ES-I3 (cell line): ENCODE measurements around the gene TRPV6.

Source experiments
- H3K36me3 ChIP-seq: 2 replicates; pipeline ENCODE4 v1.6.1; 2013; ENCODE audit warnings: mild to moderate bottlenecking, low read length, control low read depth, moderate library complexity; ENCODE audit not compliant: insufficient read depth
- H3K4me1 ChIP-seq: 2 replicates; pipeline ENCODE4 v1.6.1; 2013; ENCODE audit warnings: mild to moderate bottlenecking, control low read depth, low read length; ENCODE audit not compliant: insufficient read depth
- H3K9ac ChIP-seq: 2 replicates; pipeline ENCODE4 v1.6.1; 2013; ENCODE audit warnings: low read depth, mild to moderate bottlenecking, low read length, moderate library complexity
- H3K9me3 ChIP-seq: 2 replicates; pipeline ENCODE4 v1.6.1; 2013; ENCODE audit warnings: mild to moderate bottlenecking, low read length, moderate library complexity; ENCODE audit not compliant: control insufficient read depth, insufficient read depth

The TRPV6 gene

GRCh38 chr7:142883145-142883544 lies 2.4 kb downstream of the TRPV6 start:
- Histone ChIP-seq H3K4me1 (peaks cover 2% of the 10 kb centered on the region; the same call in 1 of the 2 replicates), H3K9ac (no peak overlapping the region), H3K9me3 (no peaks in the 10 kb centered on the region), H3K36me3 (no peaks in the 10 kb centered on the region)

DNA sequence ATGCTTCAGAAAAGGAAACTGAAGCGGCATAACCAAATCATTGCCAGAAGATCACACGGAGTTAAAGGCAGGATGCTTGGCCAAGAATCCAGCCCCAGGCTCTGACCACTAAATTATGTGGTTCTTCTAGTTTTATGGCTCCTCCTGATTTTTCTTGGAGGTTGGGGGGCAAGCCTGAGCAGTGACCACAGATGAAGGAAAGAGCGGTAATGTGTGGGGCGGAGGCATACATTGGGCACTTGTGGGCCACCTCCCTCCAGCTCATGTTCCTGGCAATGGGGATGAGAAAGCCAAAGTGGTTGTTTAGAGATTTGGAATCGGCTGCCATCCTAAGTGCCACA lies 3.2 kb downstream of the TRPV6 start:
- H3K9ac ChIP-seq: no peak overlapping the region
- no peaks in the 10 kb centered on the region for H3K9me3 ChIP-seq
- H3K4me1 ChIP-seq: peaks cover 2% of the 10 kb centered on the region; the same call in 1 of the 2 replicates
- H3K36me3 ChIP-seq: no peaks in the 10 kb centered on the region

- peaks cover 2% of the 10 kb centered on the region; the same call in 1 of the 2 replicates for H3K4me1 ChIP-seq
Observed at GRCh38 chr7:142881586-142882337, 3.8 kb downstream of the TRPV6 start.

GRCh38 chr7:142880876-142881505 lies 4.6 kb downstream of the TRPV6 start:
- no peaks in the 10 kb centered on the region for H3K9me3 ChIP-seq
- no peaks in the 10 kb centered on the region for H3K36me3 ChIP-seq
- H3K9ac ChIP-seq: no peak overlapping the region
- H3K4me1 ChIP-seq: peaks cover 2% of the 10 kb centered on the region; the same call in 1 of the 2 replicates

More at GRCh38 chr7:142881586-142882337, 3.8 kb downstream of the TRPV6 start:
- H3K9ac ChIP-seq: no peak overlapping the region
- no peaks in the 10 kb centered on the region for H3K36me3 ChIP-seq
- no peaks in the 10 kb centered on the region for H3K9me3 ChIP-seq

DNA sequence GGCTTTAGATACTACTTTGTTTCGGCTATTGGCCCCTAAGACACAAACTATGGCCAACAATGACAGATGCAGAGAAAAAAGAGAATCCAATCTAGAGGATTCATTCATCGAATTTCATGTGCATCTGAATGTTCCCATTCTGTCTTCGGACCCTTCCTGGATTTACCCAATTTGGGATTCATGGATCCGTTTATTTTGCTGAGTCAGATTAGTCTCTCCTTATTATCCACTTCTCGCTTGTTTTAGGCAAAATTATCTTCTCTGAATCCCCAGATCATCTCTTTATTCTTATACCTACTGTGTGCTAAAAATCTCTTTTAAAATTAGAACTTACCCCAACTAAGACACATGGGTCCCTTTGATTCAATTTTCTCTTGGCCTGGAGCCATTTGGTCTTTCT lies 6.5 kb downstream of the TRPV6 start:
- Histone ChIP-seq H3K36me3 (no peaks in the 10 kb centered on the region), H3K4me1 (no peaks in the 10 kb centered on the region), H3K9ac (no peak overlapping the region), H3K9me3 (no peaks in the 10 kb centered on the region; the same call in 1 of the 2 replicates)

GRCh38 chr7:142878315-142878714 lies 7.2 kb downstream of the TRPV6 start:
- Histone ChIP-seq H3K9me3 (no peaks in the 10 kb centered on the region; the same call in 1 of the 2 replicates), H3K9ac (no peak overlapping the region), H3K4me1 (no peaks in the 10 kb centered on the region), H3K36me3 (no peaks in the 10 kb centered on the region)

DNA sequence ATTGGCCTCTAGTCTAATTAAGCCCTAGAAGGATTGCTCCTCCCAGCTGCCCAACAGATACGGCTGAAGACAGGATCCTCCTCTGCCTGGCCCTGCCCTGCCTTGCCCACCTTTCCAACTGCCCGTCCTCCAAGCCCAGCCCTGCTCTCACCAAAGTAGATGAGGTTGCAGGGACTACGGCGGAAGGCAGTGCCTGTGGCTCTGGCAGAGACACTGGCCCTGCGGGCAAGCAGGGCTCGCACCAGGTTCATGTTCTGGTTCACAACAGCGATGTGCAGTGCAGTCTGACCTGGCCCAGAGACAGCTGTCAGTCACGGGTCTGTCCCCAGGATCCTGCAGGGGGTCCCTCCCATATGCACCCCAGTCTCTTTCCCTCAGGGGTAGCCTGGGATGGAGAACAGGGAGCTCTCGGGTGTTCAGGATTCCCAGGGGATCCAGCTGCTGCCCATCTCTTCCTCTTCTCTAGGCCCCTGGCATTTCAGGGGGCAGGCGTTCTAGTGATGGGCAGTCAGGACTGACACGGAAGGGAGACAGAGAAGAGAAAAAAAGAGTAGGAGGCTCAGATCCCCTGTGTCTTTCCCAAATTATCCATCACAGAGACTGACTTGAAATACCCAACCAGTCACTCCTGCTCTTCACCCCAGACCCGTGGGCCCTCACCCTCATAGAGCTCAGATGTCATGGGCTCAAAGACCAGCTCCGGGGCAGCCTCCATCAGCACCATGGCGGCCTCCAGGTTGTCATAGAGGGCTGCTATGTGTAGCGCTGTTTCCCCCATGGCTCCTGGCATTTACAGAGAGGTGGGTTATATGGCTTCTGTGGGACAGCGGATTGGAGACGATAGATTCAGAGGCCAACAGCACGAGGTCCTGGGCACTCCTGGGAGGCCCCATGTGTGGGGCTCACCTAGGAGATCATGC lies 8.3 kb downstream of the TRPV6 start:
- no peak overlapping the region for H3K9ac ChIP-seq

GRCh38 chr7:142876236-142876960 lies 9.1 kb downstream of the TRPV6 start:
- no peaks in the 10 kb centered on the region for H3K4me1 ChIP-seq
- no peaks in the 10 kb centered on the region for H3K36me3 ChIP-seq
- no peak overlapping the region for H3K9ac ChIP-seq
- H3K9me3 ChIP-seq: no peaks in the 10 kb centered on the region; the same call in 1 of the 2 replicates

More for the DNA sequence above, 8.3 kb downstream of the TRPV6 start:
- Histone ChIP-seq H3K9me3 (no peaks in the 10 kb centered on the region; the same call in 1 of the 2 replicates), H3K4me1 (no peaks in the 10 kb centered on the region), H3K36me3 (no peaks in the 10 kb centered on the region)

DNA sequence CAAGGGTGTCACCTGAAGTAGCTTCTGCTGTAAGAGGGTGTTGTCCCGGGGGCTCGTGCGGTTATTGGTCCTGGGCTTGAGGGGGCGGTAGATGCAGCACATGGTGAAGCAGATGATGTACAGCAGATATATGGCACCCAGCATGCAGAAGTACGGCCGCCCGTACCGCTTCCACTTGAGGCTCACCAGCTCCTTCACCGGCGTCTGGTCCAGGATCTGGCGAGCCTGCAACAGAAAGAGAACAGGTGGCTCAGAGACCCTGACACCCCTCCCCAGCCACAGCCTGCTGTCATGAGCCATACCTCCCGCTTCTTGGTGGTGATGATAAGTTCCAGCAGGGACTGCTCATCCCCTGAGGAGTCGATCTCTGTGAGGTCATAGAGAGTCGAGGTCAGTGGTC lies 10.1 kb downstream of the TRPV6 start:
- Histone ChIP-seq H3K9ac (no peak overlapping the region), H3K36me3 (no peaks in the 10 kb centered on the region), H3K9me3 (no peaks in the 10 kb centered on the region; the same call in 1 of the 2 replicates), H3K4me1 (no peaks in the 10 kb centered on the region)

DNA sequence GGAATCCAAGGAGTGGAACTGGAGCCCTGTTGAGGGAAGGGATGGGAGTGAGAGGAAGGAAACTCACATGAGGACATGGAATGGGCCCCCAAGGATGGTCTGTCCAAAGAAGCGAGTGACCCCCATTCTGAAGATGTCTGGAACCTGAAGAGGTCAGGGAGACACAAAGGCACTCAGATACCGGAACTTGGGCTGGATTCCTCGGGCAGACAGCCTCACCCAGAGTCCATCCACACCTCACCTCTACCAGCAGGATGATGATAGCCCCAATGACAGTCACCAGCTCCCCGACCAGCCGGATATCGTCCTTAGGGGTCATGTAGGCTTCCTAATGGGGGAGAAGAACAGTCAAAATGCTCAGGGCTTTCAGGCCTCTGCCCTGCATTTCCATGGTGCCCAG lies 10.7 kb downstream of the TRPV6 start:
- Histone ChIP-seq H3K36me3 (no peaks in the 10 kb centered on the region), H3K4me1 (no peaks in the 10 kb centered on the region), H3K9me3 (no peaks in the 10 kb centered on the region; the same call in 1 of the 2 replicates), H3K9ac (no peak overlapping the region)

DNA sequence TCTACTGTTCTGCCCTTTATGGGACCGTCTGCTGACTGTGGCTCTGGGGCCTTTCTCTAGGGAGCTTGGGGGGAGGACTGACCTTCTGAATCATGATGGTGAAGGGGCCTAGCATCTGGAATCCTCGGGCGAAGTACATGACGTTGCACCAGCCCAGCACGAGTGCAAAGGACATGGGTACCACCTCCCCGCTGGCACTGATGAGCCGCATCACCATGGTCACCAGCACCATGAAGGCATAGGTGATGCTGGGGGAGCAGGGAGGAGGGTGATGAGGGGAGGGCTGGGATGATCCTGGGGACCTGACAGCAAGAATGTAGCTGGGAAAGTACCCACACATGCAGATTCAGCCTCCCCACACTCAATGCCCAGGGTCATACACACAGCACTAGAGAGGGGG lies 11.1 kb downstream of the TRPV6 start:
- Histone ChIP-seq H3K4me1 (no peaks in the 10 kb centered on the region), H3K36me3 (no peaks in the 10 kb centered on the region), H3K9ac (no peak overlapping the region), H3K9me3 (no peaks in the 10 kb centered on the region; the same call in 1 of the 2 replicates)

GRCh38 chr7:142873871-142874270 lies 11.7 kb downstream of the TRPV6 start:
- Histone ChIP-seq H3K9ac (no peak overlapping the region), H3K36me3 (no peaks in the 10 kb centered on the region), H3K4me1 (no peaks in the 10 kb centered on the region), H3K9me3 (no peaks in the 10 kb centered on the region; the same call in 1 of the 2 replicates)

DNA sequence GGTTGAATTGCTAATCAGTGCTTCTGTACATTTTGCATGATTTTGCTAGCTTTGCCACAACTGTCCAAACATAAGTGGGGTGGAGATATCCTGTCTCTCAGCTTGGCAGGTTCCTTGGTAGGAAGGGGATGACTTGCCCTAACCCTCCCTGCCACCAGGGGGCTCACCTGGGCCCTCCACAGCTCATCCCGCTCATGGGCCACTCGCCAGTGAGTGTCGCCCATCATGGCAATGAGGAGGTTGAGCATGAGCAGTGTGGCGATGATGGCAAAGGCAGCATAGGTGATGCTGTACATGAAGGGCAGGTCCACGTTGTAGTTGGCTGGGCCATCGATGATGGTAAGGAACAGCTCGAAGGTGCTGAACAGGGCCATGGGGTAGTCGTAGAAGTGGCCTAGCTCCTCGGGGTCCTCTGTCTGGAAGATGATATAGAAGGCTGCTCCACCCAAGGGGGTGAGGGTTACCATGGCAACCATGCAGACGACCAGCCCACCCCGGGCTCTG lies 12.2 kb downstream of the TRPV6 start:
- Histone ChIP-seq H3K9ac (no peak overlapping the region), H3K4me1 (no peaks in the 10 kb centered on the region), H3K36me3 (no peaks in the 10 kb centered on the region), H3K9me3 (no peaks in the 10 kb centered on the region; the same call in 1 of the 2 replicates)
